ENCODE results near the gene TMCC1. TPM values are rescaled to one million over a fixed set of nuclear protein-coding genes. Genes with fewer than 3 reads are reported as not detected.

The TMCC1 gene
- total RNA-seq, 1 donor from 2014 or later = 22.4 TPM

DNA sequence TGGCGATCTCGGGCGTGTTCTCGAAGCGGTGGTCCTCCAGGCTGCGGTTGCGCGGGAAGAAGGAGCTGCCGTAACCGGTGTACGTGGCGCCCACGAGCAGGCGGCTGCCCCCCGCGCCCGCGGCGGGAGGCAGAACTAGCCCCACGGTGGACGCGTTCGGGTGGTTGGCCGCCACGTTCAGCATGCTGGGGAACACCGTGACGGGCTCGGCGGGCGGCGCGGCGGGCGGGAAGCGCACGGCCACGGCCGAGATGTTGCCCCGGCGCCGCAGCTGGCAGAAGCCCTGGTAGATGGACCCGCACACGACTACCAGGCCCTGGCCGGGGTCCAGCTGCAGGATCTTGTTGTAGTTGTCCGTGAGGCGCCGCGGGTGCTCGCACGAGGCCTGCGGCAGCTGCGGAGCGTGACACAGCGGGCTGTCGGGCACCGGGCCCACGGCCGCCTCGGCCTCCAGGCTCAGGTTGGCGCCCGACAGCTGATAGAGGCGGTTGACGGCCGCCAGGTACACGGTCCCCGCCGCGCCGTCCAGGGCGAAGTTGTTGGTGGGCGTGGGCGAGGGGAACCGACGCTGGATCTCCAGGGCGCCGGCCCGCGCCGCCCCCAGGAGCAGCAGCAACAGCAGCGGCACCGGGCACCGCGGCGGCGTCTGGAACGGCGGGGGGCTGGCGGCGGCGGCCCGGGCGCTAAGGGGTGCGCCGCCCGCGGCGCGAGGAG, 287.4 kb downstream of the TMCC1 start:
- Mint-ChIP-seq H3K27ac (peak overlapping the region; percentile 90), H3K27me3 (ENCODE audit: insufficient read depth) (peaks cover 57% of the 10 kb centered on the region), H3K4me1 (ENCODE audit: low read depth) (peaks cover 5% of the 10 kb centered on the region), H3K9me3 (no peaks in the 10 kb centered on the region), H3K36me3 (ENCODE audit: low read depth) (peaks cover 1% of the 10 kb centered on the region), H3K4me3 (peak overlapping the region; percentile 83)
- intact Hi-C loops (cut with micrococcal nuclease) = loop anchor here (5.0 kb wide), 1 partner anchor 164 kb away; the partner anchor contains the start of gene IFT122
- no peak for DNase-seq (ENCODE audit: low spot score)

DNA sequence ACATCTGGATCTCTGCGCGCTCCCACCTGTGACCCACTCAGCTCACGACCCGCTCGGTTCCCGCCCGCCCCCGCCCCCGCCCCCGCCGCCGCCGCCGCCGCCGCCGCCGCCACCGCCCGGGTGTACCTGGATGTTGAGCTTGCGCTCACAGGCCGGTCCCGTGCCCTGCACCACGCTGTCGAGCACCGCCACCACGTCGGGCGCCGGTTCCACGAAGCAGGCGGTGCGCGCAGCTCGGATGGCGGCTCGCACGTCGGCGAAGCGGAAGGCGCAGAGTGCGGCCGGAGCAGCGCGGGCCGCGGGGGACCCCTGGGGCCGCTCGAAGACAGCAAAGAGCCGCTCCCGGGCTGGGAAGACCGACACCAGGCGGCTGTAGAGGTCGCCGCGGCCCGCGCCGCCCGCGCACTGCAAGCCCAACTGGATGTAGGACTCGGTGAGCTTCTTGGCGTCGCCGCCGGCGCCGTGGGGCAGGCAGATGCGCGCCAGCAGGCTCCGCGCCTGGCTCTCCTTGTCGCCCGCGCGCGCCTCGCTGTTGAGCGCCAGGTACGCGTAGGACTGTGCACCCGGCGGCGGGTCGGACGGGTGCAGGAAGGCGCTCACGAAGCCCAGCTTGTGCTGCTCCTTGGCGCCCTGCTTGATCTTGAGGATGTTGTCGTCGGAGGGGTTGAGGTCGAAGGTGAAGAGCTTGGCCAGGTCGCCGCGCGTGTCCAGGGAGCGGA, 288.1 kb downstream of the TMCC1 start:
- no peak for DNase-seq (ENCODE audit: low spot score)
- Mint-ChIP-seq H3K27ac (peak overlapping the region; percentile 90), H3K4me1 (ENCODE audit: low read depth) (peaks cover 5% of the 10 kb centered on the region), H3K27me3 (ENCODE audit: insufficient read depth) (peaks cover 62% of the 10 kb centered on the region), H3K36me3 (ENCODE audit: low read depth) (peaks cover 1% of the 10 kb centered on the region), H3K9me3 (no peaks in the 10 kb centered on the region), H3K4me3 (peak overlapping the region; percentile 83)
- intact Hi-C loops (cut with micrococcal nuclease) = loop anchor here (5.0 kb wide), 1 partner anchor 163 kb away; the partner anchor contains the start of gene IFT122

DNA sequence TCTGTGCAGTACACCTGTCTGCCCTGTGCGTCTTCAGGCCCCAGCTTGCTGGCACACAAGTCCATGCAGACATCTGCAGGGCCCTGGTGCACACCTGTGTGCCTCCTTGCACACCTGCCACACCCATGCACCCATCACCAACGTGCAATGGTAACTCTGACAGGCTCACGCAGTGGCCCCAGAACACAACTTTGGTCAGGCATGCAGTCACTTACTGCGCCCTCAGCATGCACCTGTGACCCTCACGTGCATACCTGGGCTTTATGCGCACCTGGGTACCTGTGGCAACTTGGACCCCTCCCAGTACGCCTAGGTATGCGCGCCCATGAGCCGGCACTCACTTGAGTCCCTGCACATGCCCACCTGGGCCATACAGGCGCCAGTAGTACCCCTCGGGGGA, 288.7 kb downstream of the TMCC1 start:
- no peak for DNase-seq (ENCODE audit: low spot score)
- peaks cover 1% of the 10 kb centered on the region for H3K36me3 Mint-ChIP-seq (ENCODE audit: low read depth)
- H3K4me3 Mint-ChIP-seq = no peak overlapping the region
- H3K4me1 Mint-ChIP-seq (ENCODE audit: low read depth) = peaks cover 5% of the 10 kb centered on the region
- intact Hi-C loops (cut with micrococcal nuclease) = loop anchor here (5.0 kb wide), 1 partner anchor 162 kb away; the partner anchor contains the start of gene IFT122
- H3K27ac Mint-ChIP-seq = no peak overlapping the region
- peaks cover 64% of the 10 kb centered on the region for H3K27me3 Mint-ChIP-seq (ENCODE audit: insufficient read depth)
- no peaks in the 10 kb centered on the region for H3K9me3 Mint-ChIP-seq

DNA sequence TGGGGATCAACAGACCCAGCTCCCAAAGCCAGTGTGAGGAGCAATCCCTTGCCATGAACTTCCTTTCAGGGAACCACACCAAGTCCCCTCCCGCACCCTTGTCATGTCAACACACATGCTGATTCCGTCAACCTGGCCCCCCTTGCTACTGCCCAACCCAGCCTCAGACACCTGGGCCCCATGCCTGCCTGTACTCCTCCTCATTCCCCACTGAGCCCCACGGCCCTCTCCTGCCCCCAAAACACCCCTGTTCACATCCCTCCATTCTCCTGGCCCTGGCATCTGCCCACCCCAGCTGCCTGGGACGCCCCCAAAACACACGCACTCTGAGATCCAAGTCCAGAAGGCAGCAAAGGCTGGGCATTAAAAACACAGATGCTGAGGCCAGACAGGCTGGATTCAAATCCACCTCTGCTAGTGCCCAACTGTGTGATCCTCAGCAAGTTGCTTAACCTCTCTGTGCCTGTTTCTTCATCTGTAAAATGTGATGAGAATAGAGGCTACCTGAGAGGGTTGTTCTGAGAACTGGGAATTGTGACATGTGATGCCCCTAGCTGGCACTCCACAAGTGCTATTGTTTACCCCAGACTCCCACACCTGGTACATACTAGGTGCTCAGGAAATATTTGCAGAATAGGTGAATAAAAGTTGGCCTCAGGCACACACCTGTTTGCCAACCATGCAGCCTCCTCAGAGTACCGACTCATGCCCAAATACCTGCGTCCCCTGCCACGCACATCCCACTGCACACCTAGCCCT, 289.3 kb downstream of the TMCC1 start:
- peaks cover 5% of the 10 kb centered on the region for H3K4me1 Mint-ChIP-seq (ENCODE audit: low read depth)
- H3K36me3 Mint-ChIP-seq (ENCODE audit: low read depth) = peaks cover 1% of the 10 kb centered on the region
- no peak overlapping the region for H3K27ac Mint-ChIP-seq
- H3K4me3 Mint-ChIP-seq = peak overlapping the region; percentile 19
- H3K27me3 Mint-ChIP-seq (ENCODE audit: insufficient read depth) = peaks cover 58% of the 10 kb centered on the region
- H3K9me3 Mint-ChIP-seq = no peaks in the 10 kb centered on the region
- DNase-seq (ENCODE audit: low spot score) = no peak
- intact Hi-C loops (cut with micrococcal nuclease) = no loop called here

DNA sequence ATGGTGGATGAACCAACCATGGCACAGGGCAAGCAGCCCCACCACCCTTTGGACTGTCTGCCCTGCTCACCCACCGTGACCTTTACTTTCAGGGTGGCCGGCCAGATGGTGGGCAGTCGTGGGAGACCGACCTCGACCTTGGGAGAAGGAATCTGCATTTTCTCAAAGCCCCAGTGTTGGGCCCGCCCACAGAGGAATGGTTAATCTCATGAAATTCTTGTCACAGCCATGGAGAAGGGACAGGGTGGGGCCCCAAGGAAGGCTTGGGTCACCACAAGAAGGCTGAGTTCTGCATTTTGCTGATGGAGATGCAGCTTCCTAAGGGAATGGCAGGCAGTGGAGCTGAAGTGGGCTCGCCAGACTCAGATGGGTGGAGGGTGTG, 290.0 kb downstream of the TMCC1 start:
- Mint-ChIP-seq H3K9me3 (no peaks in the 10 kb centered on the region), H3K4me1 (ENCODE audit: low read depth) (peaks cover 5% of the 10 kb centered on the region), H3K4me3 (no peak overlapping the region), H3K27ac (no peak overlapping the region), H3K27me3 (ENCODE audit: insufficient read depth) (peaks cover 56% of the 10 kb centered on the region), H3K36me3 (ENCODE audit: low read depth) (peaks cover 1% of the 10 kb centered on the region)
- intact Hi-C loops (cut with micrococcal nuclease) = no loop called here
- no peak for DNase-seq (ENCODE audit: low spot score)

DNA sequence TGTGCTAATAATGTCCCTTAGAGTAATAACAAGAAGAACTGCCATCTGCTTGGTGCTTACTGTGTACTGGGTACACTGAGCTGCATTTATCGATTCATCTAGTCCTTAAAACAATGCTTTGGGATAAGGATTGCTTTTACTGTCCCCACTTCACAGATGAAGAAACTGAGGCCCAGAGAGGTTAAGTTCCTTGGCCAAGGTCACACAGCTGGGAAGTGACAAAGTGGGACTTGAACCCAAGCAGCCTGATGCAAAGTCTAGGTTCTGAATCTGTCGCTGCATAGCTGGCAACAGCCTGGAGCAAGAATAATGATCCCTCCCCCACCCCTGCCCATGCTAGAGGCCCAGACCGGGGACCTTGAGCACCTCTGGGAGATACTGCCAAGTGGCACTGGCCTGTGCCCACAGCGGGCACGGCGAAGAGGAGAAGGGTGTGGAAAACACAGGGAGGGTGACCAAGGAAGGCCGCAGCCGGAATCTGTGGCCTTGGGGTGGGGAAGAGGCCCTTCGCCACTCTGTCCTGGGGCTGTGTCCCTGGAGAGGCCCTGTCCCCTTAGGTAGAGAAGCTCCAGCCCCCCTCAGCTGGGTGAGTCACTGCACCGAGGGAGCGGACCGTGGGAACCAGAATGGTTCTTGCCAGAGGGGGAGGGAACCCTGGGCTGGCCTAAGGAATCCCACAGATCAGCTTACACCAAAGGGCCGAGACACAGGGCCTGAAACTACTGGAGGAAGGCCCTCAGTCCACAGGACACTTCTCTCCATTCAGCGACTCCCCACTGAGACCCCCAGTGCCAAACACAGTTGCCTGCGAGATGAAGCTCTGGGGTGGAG, 290.6 kb downstream of the TMCC1 start:
- DNase-seq (ENCODE audit: low spot score) = no peak
- no peak overlapping the region for H3K4me3 Mint-ChIP-seq
- peaks cover 5% of the 10 kb centered on the region for H3K4me1 Mint-ChIP-seq (ENCODE audit: low read depth)
- peaks cover 1% of the 10 kb centered on the region for H3K36me3 Mint-ChIP-seq (ENCODE audit: low read depth)
- peaks cover 53% of the 10 kb centered on the region for H3K27me3 Mint-ChIP-seq (ENCODE audit: insufficient read depth)
- H3K9me3 Mint-ChIP-seq = no peaks in the 10 kb centered on the region
- intact Hi-C loops (cut with micrococcal nuclease) = no loop called here
- no peak overlapping the region for H3K27ac Mint-ChIP-seq

DNA sequence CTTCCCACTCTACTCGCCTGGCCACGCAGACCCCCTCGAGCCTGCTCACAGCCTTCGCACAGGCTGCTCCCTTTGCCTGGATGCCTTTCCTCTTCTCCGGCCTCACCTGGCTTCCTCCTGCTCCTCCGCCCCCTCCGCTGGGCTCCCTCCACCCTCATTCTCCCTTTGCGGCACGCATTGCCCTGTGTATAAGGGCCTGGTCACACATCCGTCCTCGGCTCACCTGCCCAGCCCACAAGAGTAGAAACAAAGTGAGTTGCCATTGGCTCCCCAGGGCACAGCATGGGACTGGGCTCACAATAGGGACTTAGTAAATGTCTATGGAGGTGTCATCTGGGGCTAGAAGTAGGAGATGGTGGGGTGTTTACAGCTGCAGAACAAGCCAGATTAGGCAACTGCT, 291.2 kb downstream of the TMCC1 start:
- no peak for DNase-seq (ENCODE audit: low spot score)
- H3K4me1 Mint-ChIP-seq (ENCODE audit: low read depth) = peaks cover 5% of the 10 kb centered on the region
- peaks cover 1% of the 10 kb centered on the region for H3K36me3 Mint-ChIP-seq (ENCODE audit: low read depth)
- H3K4me3 Mint-ChIP-seq = no peak overlapping the region
- H3K27me3 Mint-ChIP-seq (ENCODE audit: insufficient read depth) = peaks cover 50% of the 10 kb centered on the region
- H3K9me3 Mint-ChIP-seq = no peaks in the 10 kb centered on the region
- H3K27ac Mint-ChIP-seq = no peak overlapping the region
- intact Hi-C loops (cut with micrococcal nuclease) = no loop called here

DNA sequence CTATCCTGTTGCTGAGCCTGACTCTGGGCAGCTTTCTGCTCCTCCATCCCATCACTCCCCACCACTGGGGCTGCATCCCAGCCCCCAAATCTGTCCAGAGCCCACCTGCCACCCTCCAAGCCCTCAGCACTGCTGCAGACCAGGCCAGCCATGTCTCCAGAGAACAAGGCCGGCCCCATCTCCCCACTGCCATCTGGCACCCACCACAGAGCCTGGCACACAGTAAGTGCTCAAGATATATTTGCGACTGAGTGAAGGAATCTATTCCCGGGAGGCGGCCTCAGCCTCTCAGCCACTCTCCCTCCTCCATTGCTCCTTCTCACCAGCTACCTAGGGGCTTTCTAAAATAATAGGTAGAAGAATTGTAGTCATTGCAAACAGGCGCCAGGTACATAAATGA, 291.8 kb downstream of the TMCC1 start:
- no peak overlapping the region for H3K4me3 Mint-ChIP-seq
- H3K9me3 Mint-ChIP-seq = no peaks in the 10 kb centered on the region
- intact Hi-C loops (cut with micrococcal nuclease) = no loop called here
- peaks cover 5% of the 10 kb centered on the region for H3K4me1 Mint-ChIP-seq (ENCODE audit: low read depth)
- DNase-seq (ENCODE audit: low spot score) = no peak
- peaks cover 1% of the 10 kb centered on the region for H3K36me3 Mint-ChIP-seq (ENCODE audit: low read depth)
- H3K27ac Mint-ChIP-seq = peak overlapping the region; percentile 18
- peaks cover 47% of the 10 kb centered on the region for H3K27me3 Mint-ChIP-seq (ENCODE audit: insufficient read depth)

DNA sequence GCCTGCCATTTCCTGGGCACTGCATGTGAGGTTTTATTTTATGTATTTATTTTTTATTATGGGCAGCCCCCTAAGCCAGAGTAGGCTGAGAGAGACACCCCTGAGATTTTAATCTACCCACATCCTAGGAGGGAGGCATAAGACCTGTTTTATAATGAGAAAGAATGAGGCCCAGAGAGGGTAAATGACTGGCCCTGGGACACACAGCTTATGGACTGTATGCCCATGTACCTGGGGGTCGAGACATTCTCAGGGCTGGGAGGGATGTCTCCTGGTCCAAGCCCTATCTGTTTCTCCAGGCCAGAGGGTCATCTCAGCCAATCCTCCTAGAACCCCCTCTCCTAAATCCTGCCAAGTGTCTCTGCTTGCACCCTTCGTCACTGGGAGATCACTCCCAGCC, 293.2 kb downstream of the TMCC1 start:
- intact Hi-C loops (cut with micrococcal nuclease) = no loop called here
- no peak overlapping the region for H3K27ac Mint-ChIP-seq
- no peaks in the 10 kb centered on the region for H3K9me3 Mint-ChIP-seq
- no peak overlapping the region for H3K4me3 Mint-ChIP-seq
- H3K27me3 Mint-ChIP-seq (ENCODE audit: insufficient read depth) = peaks cover 46% of the 10 kb centered on the region
- H3K36me3 Mint-ChIP-seq (ENCODE audit: low read depth) = no peaks in the 10 kb centered on the region
- no peak for DNase-seq (ENCODE audit: low spot score)
- H3K4me1 Mint-ChIP-seq (ENCODE audit: low read depth) = no peaks in the 10 kb centered on the region

DNA sequence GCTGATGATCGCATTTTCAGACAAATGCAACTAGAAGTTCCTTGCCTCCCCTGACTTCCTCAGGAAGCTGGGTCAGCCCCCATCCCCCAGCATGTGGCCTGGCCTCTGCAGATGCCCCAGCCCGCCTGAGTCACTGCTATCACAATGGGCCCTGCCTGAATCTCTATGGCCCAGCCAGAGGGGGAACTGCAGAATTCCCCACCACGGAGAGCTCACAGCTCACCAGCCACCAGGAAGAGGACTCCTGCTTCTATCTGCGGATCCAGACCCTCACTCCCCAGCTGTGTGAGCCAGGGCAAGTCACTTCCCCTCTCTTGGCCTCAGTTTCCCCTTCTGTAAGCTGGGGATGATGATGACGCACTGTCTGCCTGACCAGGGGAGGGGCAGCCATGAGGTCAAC, 293.9 kb downstream of the TMCC1 start:
- Mint-ChIP-seq H3K4me3 (no peak overlapping the region), H3K9me3 (no peaks in the 10 kb centered on the region), H3K36me3 (ENCODE audit: low read depth) (no peaks in the 10 kb centered on the region), H3K27me3 (ENCODE audit: insufficient read depth) (peaks cover 50% of the 10 kb centered on the region), H3K4me1 (ENCODE audit: low read depth) (no peaks in the 10 kb centered on the region), H3K27ac (no peak overlapping the region)
- no peak for DNase-seq (ENCODE audit: low spot score)
- intact Hi-C loops (cut with micrococcal nuclease) = no loop called here

DNA sequence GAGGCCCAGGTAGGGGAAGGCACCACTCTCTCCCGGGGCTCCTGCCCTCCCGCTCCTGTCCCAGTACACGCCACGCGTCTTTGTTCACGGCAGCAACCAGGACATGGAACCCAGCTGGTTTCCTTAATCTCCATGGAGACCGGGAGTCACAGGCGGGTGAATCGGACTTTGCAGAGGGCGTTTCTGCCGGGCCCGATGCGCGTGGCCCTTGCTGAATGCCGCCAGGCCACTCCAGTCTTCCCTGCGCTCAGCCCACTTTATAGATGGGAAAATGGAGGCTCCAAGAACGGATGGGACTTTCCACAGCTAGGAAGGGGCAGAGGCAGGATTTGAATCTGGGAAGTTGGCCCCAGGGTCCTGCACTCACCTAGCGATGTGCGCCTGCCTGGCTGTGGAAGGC, 294.4 kb downstream of the TMCC1 start:
- H3K36me3 Mint-ChIP-seq (ENCODE audit: low read depth) = no peaks in the 10 kb centered on the region
- H3K4me3 Mint-ChIP-seq = no peak overlapping the region
- intact Hi-C loops (cut with micrococcal nuclease) = no loop called here
- H3K4me1 Mint-ChIP-seq (ENCODE audit: low read depth) = peaks cover 5% of the 10 kb centered on the region
- no peak overlapping the region for H3K27ac Mint-ChIP-seq
- DNase-seq (ENCODE audit: low spot score) = no peak
- no peaks in the 10 kb centered on the region for H3K9me3 Mint-ChIP-seq
- peaks cover 45% of the 10 kb centered on the region for H3K27me3 Mint-ChIP-seq (ENCODE audit: insufficient read depth)

DNA sequence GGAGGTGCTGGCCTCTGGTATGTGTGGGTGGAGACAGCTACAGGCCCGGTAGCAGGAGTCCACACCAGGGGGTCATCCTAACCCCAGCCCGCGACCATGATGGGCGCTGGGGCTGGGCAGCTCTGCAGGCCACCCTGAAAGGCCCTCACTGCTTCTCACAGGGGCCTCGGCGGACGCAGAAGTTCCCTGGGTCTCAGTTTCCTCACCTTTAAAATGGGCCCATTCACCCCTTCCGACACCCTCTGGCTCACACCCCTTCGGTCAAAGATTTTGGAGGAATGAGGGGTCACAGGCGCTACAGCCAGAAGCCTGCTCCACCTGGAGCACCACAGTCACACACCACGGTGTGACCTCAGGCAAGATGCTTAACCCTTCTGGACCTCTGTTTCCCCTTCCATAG, 295.0 kb downstream of the TMCC1 start:
- intact Hi-C loops (cut with micrococcal nuclease) = no loop called here
- no peaks in the 10 kb centered on the region for H3K36me3 Mint-ChIP-seq (ENCODE audit: low read depth)
- peaks cover 44% of the 10 kb centered on the region for H3K27me3 Mint-ChIP-seq (ENCODE audit: insufficient read depth)
- H3K4me3 Mint-ChIP-seq = no peak overlapping the region
- no peaks in the 10 kb centered on the region for H3K9me3 Mint-ChIP-seq
- no peak for DNase-seq (ENCODE audit: low spot score)
- no peak overlapping the region for H3K27ac Mint-ChIP-seq
- H3K4me1 Mint-ChIP-seq (ENCODE audit: low read depth) = peaks cover 11% of the 10 kb centered on the region
